ENCODE measurements around the gene MRFAP1. TPM values are rescaled to one million over a fixed set of nuclear protein-coding genes. Genes with fewer than 3 reads are reported as not detected.

The MRFAP1 gene
- total and polyA plus RNA-seq, 8 donors = 256 to 399 (median 370) TPM

DNA sequence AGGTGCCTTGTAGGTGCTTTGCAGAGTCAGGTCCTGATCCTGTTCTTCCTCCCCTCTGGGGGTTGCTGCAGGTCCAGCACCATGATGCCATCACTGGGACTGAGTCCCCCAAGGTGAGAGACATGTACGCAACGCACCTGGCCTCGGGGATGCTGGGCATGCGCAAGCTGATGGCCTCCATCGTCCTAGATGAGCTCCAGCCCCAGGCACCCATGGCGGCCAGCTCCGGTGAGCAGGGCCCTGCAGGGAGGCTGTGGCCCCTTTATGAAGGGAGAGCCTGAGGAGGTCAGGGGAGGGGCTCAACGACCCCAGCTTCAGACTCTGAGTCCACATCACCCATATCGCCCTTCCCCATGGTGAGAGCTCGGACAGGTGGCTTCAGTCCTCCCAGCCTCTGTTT, 42.4 kb upstream of the MRFAP1 start:
- Histone ChIP-seq H3K4me3 (no peak overlapping the region), H3K36me3 (peaks cover 0 to 87% of the 10 kb centered on the region in 2 donors), H3K9me3 (peaks cover 0 to 3% of the 10 kb centered on the region in 2 donors), H3K27me3 (no peaks in the 10 kb centered on the region), H3K27ac (no peak overlapping the region), H3K4me1 (no peaks in the 10 kb centered on the region)
- peak in 1 of 4 donors; percentile 39 for DNase-seq
- intact Hi-C loops (cut with DNase I) = no loop called here
- TF ChIP-seq, protein P1, sequence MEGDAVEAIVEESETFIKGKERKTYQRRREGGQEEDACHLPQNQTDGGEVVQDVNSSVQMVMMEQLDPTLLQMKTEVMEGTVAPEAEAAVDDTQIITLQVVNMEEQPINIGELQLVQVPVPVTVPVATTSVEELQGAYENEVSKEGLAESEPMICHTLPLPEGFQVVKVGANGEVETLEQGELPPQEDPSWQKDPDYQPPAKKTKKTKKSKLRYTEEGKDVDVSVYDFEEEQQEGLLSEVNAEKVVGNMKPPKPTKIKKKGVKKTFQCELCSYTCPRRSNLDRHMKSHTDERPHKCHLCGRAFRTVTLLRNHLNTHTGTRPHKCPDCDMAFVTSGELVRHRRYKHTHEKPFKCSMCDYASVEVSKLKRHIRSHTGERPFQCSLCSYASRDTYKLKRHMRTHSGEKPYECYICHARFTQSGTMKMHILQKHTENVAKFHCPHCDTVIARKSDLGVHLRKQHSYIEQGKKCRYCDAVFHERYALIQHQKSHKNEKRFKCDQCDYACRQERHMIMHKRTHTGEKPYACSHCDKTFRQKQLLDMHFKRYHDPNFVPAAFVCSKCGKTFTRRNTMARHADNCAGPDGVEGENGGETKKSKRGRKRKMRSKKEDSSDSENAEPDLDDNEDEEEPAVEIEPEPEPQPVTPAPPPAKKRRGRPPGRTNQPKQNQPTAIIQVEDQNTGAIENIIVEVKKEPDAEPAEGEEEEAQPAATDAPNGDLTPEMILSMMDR (IDR thresholded peaks at IDR 0.05) = no peak
- no peak for ATAC-seq

DNA sequence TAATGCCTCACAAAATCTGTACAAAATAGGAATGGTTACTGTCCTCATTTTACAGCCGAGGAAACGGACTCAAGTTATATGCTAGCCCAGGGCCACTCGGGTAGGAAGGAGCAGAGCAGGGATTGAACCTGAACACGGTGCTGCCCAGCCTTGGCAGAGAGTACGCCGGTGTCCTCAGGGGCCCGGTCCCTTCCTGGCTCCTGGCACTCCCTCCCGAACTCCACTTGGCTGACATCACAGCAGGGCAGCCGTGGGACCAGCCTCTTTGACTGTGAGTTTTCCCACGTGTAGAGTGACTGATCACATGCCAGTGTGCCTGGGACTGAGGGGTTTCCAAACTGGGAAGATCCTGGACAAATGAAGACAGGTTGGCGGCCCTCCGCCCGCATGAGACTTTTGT, 41.8 kb upstream of the MRFAP1 start:
- H3K27me3 ChIP-seq = no peaks in the 10 kb centered on the region
- no peak overlapping the region for H3K4me3 ChIP-seq
- peaks cover 0 to 3% of the 10 kb centered on the region in 2 donors for H3K9me3 ChIP-seq
- no peak for ATAC-seq
- TF ChIP-seq, protein P1 (IDR thresholded peaks at IDR 0.05) = no peak
- intact Hi-C loops (cut with DNase I) = no loop called here
- peaks cover 0 to 87% of the 10 kb centered on the region in 2 donors for H3K36me3 ChIP-seq
- no peaks in the 10 kb centered on the region for H3K4me1 ChIP-seq
- no peak overlapping the region for H3K27ac ChIP-seq
- peak in 1 of 4 donors; percentile 40 for DNase-seq

DNA sequence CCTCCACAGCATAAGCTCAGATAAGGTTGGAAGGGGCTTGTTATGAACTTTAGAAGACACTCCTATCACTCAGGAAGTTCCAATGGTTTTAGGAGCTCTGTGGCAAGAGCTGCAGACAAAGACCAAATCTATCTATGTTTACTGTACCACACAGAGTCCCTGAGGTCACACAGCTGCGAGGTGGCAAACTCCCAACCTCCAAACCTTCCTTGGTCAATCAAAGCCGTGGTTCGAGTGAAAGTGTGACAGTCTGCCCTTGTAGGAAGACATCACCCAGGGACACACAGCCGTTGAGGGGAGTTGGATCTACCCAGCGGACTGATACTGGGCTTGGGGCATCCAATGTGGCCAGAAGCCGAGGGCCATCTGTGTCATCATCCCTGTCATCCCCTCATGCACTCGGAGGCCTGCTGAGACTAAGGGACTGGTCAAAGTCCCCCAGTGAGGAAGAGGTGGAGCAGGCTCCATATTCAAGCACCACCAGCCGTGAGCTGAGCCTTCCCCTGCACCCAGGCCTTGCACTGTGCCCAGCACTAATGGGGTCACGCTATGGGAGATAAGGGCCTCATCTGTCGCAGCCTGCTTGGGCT, 38.7 kb upstream of the MRFAP1 start:
- Histone ChIP-seq H3K9me3 (peaks cover 0 to 20% of the 10 kb centered on the region in 2 donors), H3K27me3 (no peaks in the 10 kb centered on the region), H3K36me3 (peaks cover 0 to 97% of the 10 kb centered on the region in 2 donors), H3K4me3 (no peak overlapping the region), H3K27ac (no peak overlapping the region), H3K4me1 (no peaks in the 10 kb centered on the region)
- intact Hi-C loops (cut with DNase I) = no loop called here
- TF ChIP-seq, protein P1 (IDR thresholded peaks at IDR 0.05) = no peak
- DNase-seq = no peak
- ATAC-seq = no peak

DNA sequence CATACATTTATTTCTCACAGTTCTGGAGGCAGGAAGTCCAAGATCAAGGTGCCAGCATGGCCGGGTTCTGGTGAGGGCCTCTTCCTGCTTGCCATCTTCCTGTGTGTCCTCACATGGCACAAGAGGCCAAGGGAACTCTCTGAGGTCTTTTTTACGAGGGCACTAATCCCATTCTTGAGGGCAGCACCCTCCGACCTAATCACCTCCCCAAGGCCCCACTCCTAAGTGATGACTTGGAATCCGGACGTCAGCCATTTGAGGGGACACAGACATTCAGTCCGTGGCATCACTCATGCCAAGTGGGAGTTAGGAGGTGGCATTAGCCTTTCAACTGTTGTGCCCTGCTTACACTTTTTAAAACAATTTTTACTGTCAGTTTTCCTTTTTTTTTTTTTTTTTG, 38.2 kb upstream of the MRFAP1 start:
- DNase-seq (peak in 1 of 4 donors; percentile 1), ATAC-seq (no peak)
- Histone ChIP-seq H3K4me3 (no peak overlapping the region), H3K27me3 (no peaks in the 10 kb centered on the region), H3K4me1 (no peaks in the 10 kb centered on the region), H3K9me3 (peaks cover 0 to 20% of the 10 kb centered on the region in 2 donors), H3K27ac (no peak overlapping the region), H3K36me3 (peaks cover 0 to 97% of the 10 kb centered on the region in 2 donors)
- intact Hi-C loops (cut with DNase I) = no loop called here
- TF ChIP-seq, protein P1 (IDR thresholded peaks at IDR 0.05) = no peak

DNA sequence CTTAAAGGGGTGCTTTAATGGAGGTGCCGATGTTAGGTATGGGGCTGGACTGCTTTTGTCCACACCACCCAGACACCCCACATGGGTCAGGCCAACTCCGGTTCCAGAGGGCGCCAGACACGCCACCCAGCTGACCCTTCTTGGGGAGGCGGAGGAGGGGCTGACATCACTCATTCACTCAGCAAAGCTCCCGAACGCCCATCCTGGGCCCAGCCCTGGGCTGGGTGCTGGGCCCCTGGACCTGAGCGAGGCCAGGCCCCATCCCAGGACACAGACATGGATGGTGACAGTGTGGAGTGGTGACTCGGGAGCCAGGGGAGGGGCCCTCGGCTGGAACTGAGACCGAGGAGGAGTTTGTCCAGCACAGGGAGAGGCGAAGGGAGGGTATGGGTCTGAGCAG, 37.4 kb upstream of the MRFAP1 start:
- Histone ChIP-seq H3K9me3 (peaks cover 0 to 20% of the 10 kb centered on the region in 2 donors), H3K27me3 (no peaks in the 10 kb centered on the region), H3K4me1 (no peaks in the 10 kb centered on the region), H3K36me3 (peaks cover 0 to 96% of the 10 kb centered on the region in 2 donors), H3K4me3 (no peak overlapping the region), H3K27ac (no peak overlapping the region)
- intact Hi-C loops (cut with DNase I) = no loop called here
- DNase-seq (peak in 1 of 4 donors; percentile 53), ATAC-seq (no peak)
- TF ChIP-seq, protein P1 (IDR thresholded peaks at IDR 0.05) = no peak
